ENCODE measurements around the gene CREB5. TPM values are rescaled to one million over a fixed set of nuclear protein-coding genes. Genes with fewer than 3 reads are reported as not detected.

CREB5 gene
- total RNA-seq, 5 donors from 2014 or later (not counting 1 experiment from before 2014, with no cell fraction given): 0.03 to 0.58 (median 0.23) TPM

GRCh38 chr7:28750981-28751380 is 338.7 kb downstream of the CREB5 start:
- H3K36me3 ChIP-seq (ENCODE audit: control insufficient read depth in 2 of 2, extremely low read depth in 1 of 2, insufficient read depth in 1 of 2, low read length in 1 of 2): no peaks in the 10 kb centered on the region
- H3K27me3 Mint-ChIP-seq: peaks cover 4 to 5% of the 10 kb centered on the region in 2 donors
- no peaks in the 10 kb centered on the region for H3K27me3 ChIP-seq (replicated peaks in 1 of 2; ENCODE audit: control insufficient read depth in 2 of 2, extremely low read depth in 1 of 2, insufficient read depth in 2 of 2, low read length in 1 of 2)
- no peaks in the 10 kb centered on the region for H3K4me1 Mint-ChIP-seq
- no peak for ATAC-seq (replicated peaks in 1 of 4)
- POLR2A ChIA-PET: no interaction called here
- H3K27ac Mint-ChIP-seq: no peak overlapping the region
- H3K4me3 ChIP-seq (ENCODE audit: control insufficient read depth in 1 of 2, extremely low read depth in 1 of 2, low read length in 1 of 2): no peak overlapping the region
- CTCF ChIA-PET: no interaction called here
- DNase-seq: no peak
- H3K9me3 Mint-ChIP-seq: no peaks in the 10 kb centered on the region
- no peak overlapping the region for H3K4me3 Mint-ChIP-seq
- no peaks in the 10 kb centered on the region for H3K4me1 ChIP-seq (ENCODE audit: control insufficient read depth in 1 of 2, extremely low read depth in 1 of 2, insufficient read depth in 2 of 2, low read length in 2 of 2)
- no peaks in the 10 kb centered on the region for H3K9me3 ChIP-seq
- WGBS (ENCODE audit: insufficient coverage): no CpG with 5 or more reads among the region's 6 CpGs
- H3K27ac ChIP-seq (ENCODE audit: low read length): no peak overlapping the region
- H3K36me3 Mint-ChIP-seq: no peaks in the 10 kb centered on the region

GRCh38 chr7:28753613-28754012 is 341.3 kb downstream of the CREB5 start:
- no peaks in the 10 kb centered on the region for H3K36me3 Mint-ChIP-seq
- no peaks in the 10 kb centered on the region for H3K9me3 ChIP-seq
- no peak overlapping the region for H3K27ac Mint-ChIP-seq
- H3K9me3 Mint-ChIP-seq: no peaks in the 10 kb centered on the region
- H3K4me3 ChIP-seq (ENCODE audit: control insufficient read depth in 1 of 2, extremely low read depth in 1 of 2, low read length in 1 of 2): no peak overlapping the region
- H3K27me3 ChIP-seq (replicated peaks in 1 of 2; ENCODE audit: control insufficient read depth in 2 of 2, extremely low read depth in 1 of 2, insufficient read depth in 2 of 2, low read length in 1 of 2): no peaks in the 10 kb centered on the region
- no peak overlapping the region for H3K27ac ChIP-seq (ENCODE audit: low read length)
- peaks cover 0 to 4% of the 10 kb centered on the region in 2 donors for H3K27me3 Mint-ChIP-seq
- POLR2A ChIA-PET: no interaction called here
- CTCF ChIA-PET: no interaction called here
- ATAC-seq (replicated peaks in 1 of 4) (no peak), DNase-seq (no peak)
- no peak overlapping the region for H3K4me3 Mint-ChIP-seq
- H3K4me1 Mint-ChIP-seq: no peaks in the 10 kb centered on the region
- no peaks in the 10 kb centered on the region for H3K4me1 ChIP-seq (ENCODE audit: control insufficient read depth in 1 of 2, extremely low read depth in 1 of 2, insufficient read depth in 2 of 2, low read length in 2 of 2)
- WGBS (ENCODE audit: insufficient coverage): no CpG with 5 or more reads among the region's 1 CpG
- no peaks in the 10 kb centered on the region for H3K36me3 ChIP-seq (ENCODE audit: control insufficient read depth in 2 of 2, extremely low read depth in 1 of 2, insufficient read depth in 1 of 2, low read length in 1 of 2)

- WGBS (ENCODE audit: insufficient coverage): 60% methylated on average over 1 of the region's 3 CpGs
Measured at GRCh38 chr7:28754027-28754426, 341.7 kb downstream of the CREB5 start.

GRCh38 chr7:28754447-28754846 is 342.1 kb downstream of the CREB5 start:
- Mint-ChIP-seq H3K36me3 (no peaks in the 10 kb centered on the region), H3K27me3 (peaks cover 0 to 4% of the 10 kb centered on the region in 2 donors), H3K27ac (no peak overlapping the region), H3K4me3 (no peak overlapping the region), H3K9me3 (no peaks in the 10 kb centered on the region), H3K4me1 (no peaks in the 10 kb centered on the region)
- WGBS (ENCODE audit: insufficient coverage): 80% methylated on average over 1 of the region's 5 CpGs
- ChIA-PET POLR2A (no interaction called here), CTCF (no interaction called here)
- Histone ChIP-seq H3K27ac (ENCODE audit: low read length) (no peak overlapping the region), H3K4me1 (ENCODE audit: control insufficient read depth in 1 of 2, extremely low read depth in 1 of 2, insufficient read depth in 2 of 2, low read length in 2 of 2) (no peaks in the 10 kb centered on the region), H3K36me3 (ENCODE audit: control insufficient read depth in 2 of 2, extremely low read depth in 1 of 2, insufficient read depth in 1 of 2, low read length in 1 of 2) (no peaks in the 10 kb centered on the region), H3K4me3 (ENCODE audit: control insufficient read depth in 1 of 2, extremely low read depth in 1 of 2, low read length in 1 of 2) (no peak overlapping the region), H3K9me3 (no peaks in the 10 kb centered on the region), H3K27me3 (replicated peaks in 1 of 2; ENCODE audit: control insufficient read depth in 2 of 2, extremely low read depth in 1 of 2, insufficient read depth in 2 of 2, low read length in 1 of 2) (no peaks in the 10 kb centered on the region)
- DNase-seq (no peak), ATAC-seq (replicated peaks in 1 of 4) (no peak)

More at GRCh38 chr7:28754027-28754426, 341.7 kb downstream of the CREB5 start:
- ChIA-PET CTCF (no interaction called here), POLR2A (no interaction called here)
- H3K27ac Mint-ChIP-seq: no peak overlapping the region
- no peaks in the 10 kb centered on the region for H3K36me3 Mint-ChIP-seq
- H3K27me3 Mint-ChIP-seq: peaks cover 0 to 4% of the 10 kb centered on the region in 2 donors
- H3K9me3 ChIP-seq: no peaks in the 10 kb centered on the region
- no peak overlapping the region for H3K4me3 ChIP-seq (ENCODE audit: control insufficient read depth in 1 of 2, extremely low read depth in 1 of 2, low read length in 1 of 2)
- H3K4me1 ChIP-seq (ENCODE audit: control insufficient read depth in 1 of 2, extremely low read depth in 1 of 2, insufficient read depth in 2 of 2, low read length in 2 of 2): no peaks in the 10 kb centered on the region
- H3K27me3 ChIP-seq (replicated peaks in 1 of 2; ENCODE audit: control insufficient read depth in 2 of 2, extremely low read depth in 1 of 2, insufficient read depth in 2 of 2, low read length in 1 of 2): no peaks in the 10 kb centered on the region
- H3K9me3 Mint-ChIP-seq: no peaks in the 10 kb centered on the region
- DNase-seq: no peak
- H3K36me3 ChIP-seq (ENCODE audit: control insufficient read depth in 2 of 2, extremely low read depth in 1 of 2, insufficient read depth in 1 of 2, low read length in 1 of 2): no peaks in the 10 kb centered on the region
- H3K27ac ChIP-seq (ENCODE audit: low read length): no peak overlapping the region
- H3K4me3 Mint-ChIP-seq: no peak overlapping the region
- ATAC-seq (replicated peaks in 1 of 4): no peak
- no peaks in the 10 kb centered on the region for H3K4me1 Mint-ChIP-seq

GRCh38 chr7:28755255-28755654 is 342.9 kb downstream of the CREB5 start:
- DNase-seq (no peak), ATAC-seq (replicated peaks in 1 of 4) (no peak)
- ChIA-PET POLR2A (no interaction called here), CTCF (no interaction called here)
- Mint-ChIP-seq H3K9me3 (no peaks in the 10 kb centered on the region), H3K27ac (no peak overlapping the region), H3K36me3 (no peaks in the 10 kb centered on the region), H3K4me1 (no peaks in the 10 kb centered on the region), H3K4me3 (no peak overlapping the region), H3K27me3 (peaks cover 0 to 4% of the 10 kb centered on the region in 2 donors)
- no peak overlapping the region for H3K4me3 ChIP-seq (ENCODE audit: control insufficient read depth in 1 of 2, extremely low read depth in 1 of 2, low read length in 1 of 2)
- H3K27ac ChIP-seq (ENCODE audit: low read length): no peak overlapping the region
- no peaks in the 10 kb centered on the region for H3K9me3 ChIP-seq
- no peaks in the 10 kb centered on the region for H3K27me3 ChIP-seq (replicated peaks in 1 of 2; ENCODE audit: control insufficient read depth in 2 of 2, extremely low read depth in 1 of 2, insufficient read depth in 2 of 2, low read length in 1 of 2)
- H3K4me1 ChIP-seq (ENCODE audit: control insufficient read depth in 1 of 2, extremely low read depth in 1 of 2, insufficient read depth in 2 of 2, low read length in 2 of 2): no peaks in the 10 kb centered on the region
- 83% methylated on average over 1 of the region's 3 CpGs for WGBS (ENCODE audit: insufficient coverage)
- no peaks in the 10 kb centered on the region for H3K36me3 ChIP-seq (ENCODE audit: control insufficient read depth in 2 of 2, extremely low read depth in 1 of 2, insufficient read depth in 1 of 2, low read length in 1 of 2)

GRCh38 chr7:28758186-28758585 is 345.9 kb downstream of the CREB5 start:
- Histone ChIP-seq H3K9me3 (no peaks in the 10 kb centered on the region), H3K4me1 (ENCODE audit: control insufficient read depth in 1 of 2, extremely low read depth in 1 of 2, insufficient read depth in 2 of 2, low read length in 2 of 2) (no peaks in the 10 kb centered on the region), H3K27me3 (replicated peaks in 1 of 2; ENCODE audit: control insufficient read depth in 2 of 2, extremely low read depth in 1 of 2, insufficient read depth in 2 of 2, low read length in 1 of 2) (no peaks in the 10 kb centered on the region), H3K4me3 (ENCODE audit: control insufficient read depth in 1 of 2, extremely low read depth in 1 of 2, low read length in 1 of 2) (no peak overlapping the region), H3K27ac (ENCODE audit: low read length) (no peak overlapping the region), H3K36me3 (ENCODE audit: control insufficient read depth in 2 of 2, extremely low read depth in 1 of 2, insufficient read depth in 1 of 2, low read length in 1 of 2) (no peaks in the 10 kb centered on the region)
- H3K4me1 Mint-ChIP-seq: no peaks in the 10 kb centered on the region
- ATAC-seq (replicated peaks in 1 of 4): no peak
- H3K36me3 Mint-ChIP-seq: no peaks in the 10 kb centered on the region
- no peak overlapping the region for H3K4me3 Mint-ChIP-seq
- H3K27me3 Mint-ChIP-seq: peaks cover 0 to 4% of the 10 kb centered on the region in 2 donors
- POLR2A ChIA-PET: no interaction called here
- H3K27ac Mint-ChIP-seq: no peak overlapping the region
- no peak for DNase-seq
- H3K9me3 Mint-ChIP-seq: no peaks in the 10 kb centered on the region
- CTCF ChIA-PET: no interaction called here
- WGBS (ENCODE audit: insufficient coverage): 87% methylated on average over 3 of the region's 5 CpGs

- Mint-ChIP-seq H3K4me3 (no peak overlapping the region), H3K36me3 (no peaks in the 10 kb centered on the region), H3K27ac (no peak overlapping the region), H3K4me1 (no peaks in the 10 kb centered on the region), H3K27me3 (peaks cover 0 to 4% of the 10 kb centered on the region in 2 donors), H3K9me3 (no peaks in the 10 kb centered on the region)
- Histone ChIP-seq H3K27me3 (replicated peaks in 1 of 2; ENCODE audit: control insufficient read depth in 2 of 2, extremely low read depth in 1 of 2, insufficient read depth in 2 of 2, low read length in 1 of 2) (no peaks in the 10 kb centered on the region), H3K4me1 (ENCODE audit: control insufficient read depth in 1 of 2, extremely low read depth in 1 of 2, insufficient read depth in 2 of 2, low read length in 2 of 2) (no peaks in the 10 kb centered on the region), H3K9me3 (no peaks in the 10 kb centered on the region), H3K27ac (ENCODE audit: low read length) (no peak overlapping the region), H3K4me3 (ENCODE audit: control insufficient read depth in 1 of 2, extremely low read depth in 1 of 2, low read length in 1 of 2) (no peak overlapping the region), H3K36me3 (ENCODE audit: control insufficient read depth in 2 of 2, extremely low read depth in 1 of 2, insufficient read depth in 1 of 2, low read length in 1 of 2) (no peaks in the 10 kb centered on the region)
- CTCF ChIA-PET: no interaction called here
- no peak for DNase-seq
- ATAC-seq (replicated peaks in 1 of 4): no peak
- WGBS (ENCODE audit: insufficient coverage): 92% methylated on average over 4 of the region's 5 CpGs
- POLR2A ChIA-PET: no interaction called here
Measured at GRCh38 chr7:28759475-28759971, 347.2 kb downstream of the CREB5 start.

All from T-cell (primary cell).